ENCODE measurements around the gene TSPAN18. TPM values are rescaled to one million over a fixed set of nuclear protein-coding genes. Genes with fewer than 3 reads are reported as not detected.

TSPAN18 gene
- total and polyA plus RNA-seq, 4 experiments from 2014 or later, result 7.3 to 48.6 (median 18.2) TPM

GRCh38 chr11:44690651-44691050 is 36.1 kb upstream of the TSPAN18 start:
- DNase-seq, result no peak
- Histone ChIP-seq H3K27me3 (ENCODE audit: insufficient read depth, low read length) (no peaks in the 10 kb centered on the region), H3K9me3 (ENCODE audit: control insufficient read depth in 1 of 2, low read length in 2 of 2) (no peaks in the 10 kb centered on the region), H3K4me3 (ENCODE audit: low read length in 2 of 2) (no peak overlapping the region), H3K36me3 (ENCODE audit: insufficient read depth, low read length) (no peaks in the 10 kb centered on the region), H3K27ac (ENCODE audit: low read depth, low read length) (no peak overlapping the region), H3K4me1 (ENCODE audit: insufficient read depth, low read length) (peaks cover 28% of the 10 kb centered on the region)
- H3K4me1 Mint-ChIP-seq, result peaks cover 26 to 46% (median 33%) of the 10 kb centered on the region in 4 donors
- H3K36me3 Mint-ChIP-seq, result no peaks in the 10 kb centered on the region
- no peak overlapping the region for H3K4me3 Mint-ChIP-seq
- peaks cover 0 to 3% (median 0%) of the 10 kb centered on the region in 8 donors for H3K9me3 Mint-ChIP-seq
- CTCF ChIA-PET (ENCODE audit: partially characterized antibody), result no interaction called here
- POLR2A ChIA-PET (ENCODE audit: partially characterized antibody), result no interaction called here
- intact Hi-C loops (cut with micrococcal nuclease), result no loop called here
- peak overlapping the region in 3 of 7 donors; percentile 42 to 86 (median 61) for H3K27ac Mint-ChIP-seq
- no peaks in the 10 kb centered on the region for H3K27me3 Mint-ChIP-seq

GRCh38 chr11:44692460-44692859 is 34.3 kb upstream of the TSPAN18 start:
- Mint-ChIP-seq H3K27me3 (no peaks in the 10 kb centered on the region), H3K4me1 (peaks cover 15 to 31% (median 24%) of the 10 kb centered on the region in 4 donors), H3K36me3 (no peaks in the 10 kb centered on the region), H3K4me3 (no peak overlapping the region), H3K27ac (peak overlapping the region in 1 of 7 donors; percentile 8), H3K9me3 (peaks cover 0 to 3% (median 0%) of the 10 kb centered on the region in 8 donors)
- intact Hi-C loops (cut with micrococcal nuclease), result no loop called here
- no peak overlapping the region for H3K27ac ChIP-seq (ENCODE audit: low read depth, low read length)
- CTCF ChIA-PET (ENCODE audit: partially characterized antibody), result no interaction called here
- no peak overlapping the region for H3K4me3 ChIP-seq (ENCODE audit: low read length in 2 of 2)
- DNase-seq, result no peak
- POLR2A ChIA-PET (ENCODE audit: partially characterized antibody), result interaction anchor here (1.2 kb wide), 1 partner anchor 11 kb away, joined by 5 read pairs; no protein-coding TSS in a partner anchor
- no peaks in the 10 kb centered on the region for H3K27me3 ChIP-seq (ENCODE audit: insufficient read depth, low read length)
- no peaks in the 10 kb centered on the region for H3K9me3 ChIP-seq (ENCODE audit: control insufficient read depth in 1 of 2, low read length in 2 of 2)
- peaks cover 19% of the 10 kb centered on the region for H3K4me1 ChIP-seq (ENCODE audit: insufficient read depth, low read length)
- no peaks in the 10 kb centered on the region for H3K36me3 ChIP-seq (ENCODE audit: insufficient read depth, low read length)

GRCh38 chr11:44693654-44694119 is 33.1 kb upstream of the TSPAN18 start:
- Mint-ChIP-seq H3K36me3 (no peaks in the 10 kb centered on the region), H3K9me3 (no peaks in the 10 kb centered on the region), H3K4me1 (peaks cover 8 to 19% (median 15%) of the 10 kb centered on the region in 4 donors), H3K27ac (peak overlapping the region in 4 of 7 donors; percentile 23 to 60 (median 42)), H3K4me3 (no peak overlapping the region), H3K27me3 (no peaks in the 10 kb centered on the region)
- intact Hi-C loops (cut with micrococcal nuclease), result no loop called here
- DNase-seq, result no peak
- no peaks in the 10 kb centered on the region for H3K9me3 ChIP-seq (ENCODE audit: control insufficient read depth in 1 of 2, low read length in 2 of 2)
- no peak overlapping the region for H3K27ac ChIP-seq (ENCODE audit: low read depth, low read length)
- peaks cover 11% of the 10 kb centered on the region for H3K4me1 ChIP-seq (ENCODE audit: insufficient read depth, low read length)
- ChIA-PET POLR2A (ENCODE audit: partially characterized antibody) (interaction anchor here (1.5 kb wide), 1 partner anchor 12 kb away, joined by 7 read pairs; no protein-coding TSS in a partner anchor), CTCF (ENCODE audit: partially characterized antibody) (interaction anchor here (0.8 to 1.1 kb wide), 2 partner anchors 12 to 83 kb away, joined by 3 read pairs; no protein-coding TSS in a partner anchor)
- no peak overlapping the region for H3K4me3 ChIP-seq (ENCODE audit: low read length in 2 of 2)
- H3K27me3 ChIP-seq (ENCODE audit: insufficient read depth, low read length), result no peaks in the 10 kb centered on the region
- no peaks in the 10 kb centered on the region for H3K36me3 ChIP-seq (ENCODE audit: insufficient read depth, low read length)

GRCh38 chr11:44694443-44694842 is 32.3 kb upstream of the TSPAN18 start:
- H3K27ac ChIP-seq (ENCODE audit: low read depth, low read length), result no peak overlapping the region
- H3K4me3 Mint-ChIP-seq, result peak overlapping the region in 5 of 8 donors; percentile 4 to 79 (median 66)

GRCh38 chr11:44695169-44695833 is 31.5 kb upstream of the TSPAN18 start:
- no peaks in the 10 kb centered on the region for H3K27me3 ChIP-seq (ENCODE audit: insufficient read depth, low read length)
- H3K4me3 Mint-ChIP-seq, result peak overlapping the region in 1 of 8 donors; percentile 66
- H3K27me3 Mint-ChIP-seq, result no peaks in the 10 kb centered on the region
- no peaks in the 10 kb centered on the region for H3K36me3 Mint-ChIP-seq
- POLR2A ChIA-PET (ENCODE audit: partially characterized antibody), result interaction anchor here (1.5 to 1.9 kb wide), 2 partner anchors 14 kb away, joined by 5 to 7 read pairs; no protein-coding TSS in a partner anchor
- H3K36me3 ChIP-seq (ENCODE audit: insufficient read depth, low read length), result no peaks in the 10 kb centered on the region
- H3K4me1 Mint-ChIP-seq, result peaks cover 14 to 25% (median 22%) of the 10 kb centered on the region in 4 donors
- peaks cover 11% of the 10 kb centered on the region for H3K4me1 ChIP-seq (ENCODE audit: insufficient read depth, low read length)
- H3K9me3 Mint-ChIP-seq, result no peaks in the 10 kb centered on the region
- H3K27ac Mint-ChIP-seq, result peak overlapping the region in 6 of 7 donors; percentile 71 to 86 (median 83)
- CTCF ChIA-PET (ENCODE audit: partially characterized antibody), result interaction anchor here (0.7 kb wide), 2 partner anchors 29 to 78 kb away, joined by 3 read pairs; no protein-coding TSS in a partner anchor
- no peak for DNase-seq
- intact Hi-C loops (cut with micrococcal nuclease), result no loop called here
- H3K9me3 ChIP-seq (ENCODE audit: control insufficient read depth in 1 of 2, low read length in 2 of 2), result no peaks in the 10 kb centered on the region
- no peak overlapping the region for H3K27ac ChIP-seq (ENCODE audit: low read depth, low read length)
- H3K4me3 ChIP-seq (ENCODE audit: low read length in 2 of 2), result no peak overlapping the region

More at GRCh38 chr11:44694443-44694842, 32.3 kb upstream of the TSPAN18 start:
- Histone ChIP-seq H3K27me3 (ENCODE audit: insufficient read depth, low read length) (no peaks in the 10 kb centered on the region), H3K4me3 (ENCODE audit: low read length in 2 of 2) (no peak overlapping the region), H3K36me3 (ENCODE audit: insufficient read depth, low read length) (no peaks in the 10 kb centered on the region), H3K9me3 (ENCODE audit: control insufficient read depth in 1 of 2, low read length in 2 of 2) (no peaks in the 10 kb centered on the region), H3K4me1 (ENCODE audit: insufficient read depth, low read length) (peaks cover 11% of the 10 kb centered on the region)
- ChIA-PET CTCF (ENCODE audit: partially characterized antibody) (interaction anchor here (0.8 kb wide), 1 partner anchor 13 kb away, joined by 3 read pairs; no protein-coding TSS in a partner anchor), POLR2A (ENCODE audit: partially characterized antibody) (interaction anchor here (1.5 kb wide), 1 partner anchor 13 kb away, joined by 7 read pairs; no protein-coding TSS in a partner anchor)
- Mint-ChIP-seq H3K9me3 (no peaks in the 10 kb centered on the region), H3K27me3 (no peaks in the 10 kb centered on the region), H3K4me1 (peaks cover 11 to 21% (median 17%) of the 10 kb centered on the region in 4 donors), H3K36me3 (no peaks in the 10 kb centered on the region), H3K27ac (peak overlapping the region; percentile 71 to 86 (median 83))
- intact Hi-C loops (cut with micrococcal nuclease), result no loop called here
- DNase-seq, result peak; percentile 7 to 45 (median 20)

DNA sequence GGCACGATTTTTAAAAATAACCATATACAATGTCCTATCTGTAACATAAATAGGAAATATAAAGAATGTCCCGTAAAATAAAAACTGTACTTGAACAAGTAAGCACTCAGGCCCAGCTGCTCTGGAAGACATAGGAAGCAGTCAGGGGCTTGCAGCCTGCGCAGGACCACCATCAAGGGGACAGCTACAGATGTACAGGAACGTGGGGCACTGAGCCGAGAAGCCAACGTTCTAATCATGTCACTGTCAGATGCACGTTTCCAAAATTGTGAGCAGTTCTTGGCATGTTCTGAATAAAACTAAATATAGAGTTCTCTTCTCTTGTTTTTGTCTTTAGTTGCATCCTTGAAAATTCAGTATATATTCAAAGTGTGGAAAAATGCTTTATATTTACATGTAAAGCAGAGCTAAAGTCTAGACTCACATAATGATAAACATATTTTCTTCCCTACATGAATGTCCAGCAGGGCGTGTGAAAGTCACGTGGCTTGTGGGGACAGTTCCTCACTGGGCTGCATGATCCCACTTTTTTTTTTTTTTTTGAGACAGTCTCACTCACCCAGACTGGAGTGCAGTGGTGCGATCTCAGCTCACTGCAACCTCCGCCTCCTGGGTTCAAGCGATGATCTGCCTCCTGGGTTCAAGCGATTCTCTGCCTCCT is 28.4 kb upstream of the TSPAN18 start:
- POLR2A ChIA-PET (ENCODE audit: partially characterized antibody), result interaction anchor here (0.9 kb wide), 1 partner anchor 14 kb away, joined by 3 read pairs; no protein-coding TSS in a partner anchor
- Mint-ChIP-seq H3K4me1 (peaks cover 18 to 38% (median 26%) of the 10 kb centered on the region in 4 donors), H3K4me3 (no peak overlapping the region), H3K27ac (peak overlapping the region in 1 of 7 donors; percentile 51), H3K9me3 (peaks cover 0 to 2% (median 0%) of the 10 kb centered on the region in 8 donors), H3K27me3 (no peaks in the 10 kb centered on the region), H3K36me3 (no peaks in the 10 kb centered on the region)
- no peak for DNase-seq
- CTCF ChIA-PET (ENCODE audit: partially characterized antibody), result interaction anchor here (0.7 kb wide), 1 partner anchor 63 kb away, joined by 3 read pairs; no protein-coding TSS in a partner anchor
- Histone ChIP-seq H3K9me3 (ENCODE audit: control insufficient read depth in 1 of 2, low read length in 2 of 2) (no peaks in the 10 kb centered on the region), H3K4me3 (ENCODE audit: low read length in 2 of 2) (no peak overlapping the region), H3K27ac (ENCODE audit: low read depth, low read length) (no peak overlapping the region), H3K36me3 (ENCODE audit: insufficient read depth, low read length) (no peaks in the 10 kb centered on the region), H3K4me1 (ENCODE audit: insufficient read depth, low read length) (peaks cover 11% of the 10 kb centered on the region), H3K27me3 (ENCODE audit: insufficient read depth, low read length) (no peaks in the 10 kb centered on the region)
- intact Hi-C loops (cut with micrococcal nuclease), result no loop called here
